Measurements from ENCODE around the gene MAD2L1. TPM values are rescaled to one million over a fixed set of nuclear protein-coding genes. Genes with fewer than 3 reads are reported as not detected.

The MAD2L1 gene
- total and polyA plus RNA-seq, 2 donors from 2014 or later, result 1.9 to 2.0 TPM

DNA sequence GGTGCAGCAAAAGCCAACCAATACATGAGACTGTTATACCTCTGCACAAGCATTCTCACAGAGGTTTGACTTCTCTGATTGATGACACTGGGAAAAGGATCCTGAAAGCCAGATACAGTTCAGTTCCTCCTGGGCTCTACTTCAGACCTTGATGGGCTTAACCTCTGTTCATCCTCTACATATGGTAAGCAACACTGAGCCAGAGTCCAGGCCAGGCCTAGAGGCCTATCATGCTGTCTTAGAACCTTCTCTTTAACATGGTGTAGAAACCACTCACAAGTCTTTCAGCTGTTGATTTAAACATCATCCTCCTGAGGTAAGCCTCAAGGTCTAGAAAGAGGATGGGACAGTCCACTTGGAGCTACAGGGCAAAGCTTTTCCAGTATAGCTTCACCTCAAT, 9.2 kb downstream of the MAD2L1 start:
- H3K4me1 ChIP-seq (ENCODE audit: control insufficient read depth in 2 of 3, insufficient read depth in 2 of 3, low read depth in 1 of 3, low read length in 3 of 3), result no peaks in the 10 kb centered on the region
- H3K27ac ChIP-seq (ENCODE audit: low read depth in 2 of 2, low read length in 2 of 2), result no peak overlapping the region
- intact Hi-C loops (cut with DNase I), result loop anchor here (10.0 kb wide), 1 partner anchor 743 kb away; no protein-coding TSS in a partner anchor
- FAIRE-seq (no peak), DNase-seq (no peak)
- no peak overlapping the region for H3K9ac ChIP-seq (ENCODE audit: low read length in 3 of 3)
- H3K4me3 ChIP-seq (ENCODE audit: low read length in 3 of 3), result no peak overlapping the region
- no peaks in the 10 kb centered on the region for H3K9me3 ChIP-seq (ENCODE audit: control insufficient read depth in 2 of 3, insufficient read depth in 1 of 3, low read length in 3 of 3)
- H3K36me3 ChIP-seq (ENCODE audit: control insufficient read depth in 2 of 3, insufficient read depth in 3 of 3, low read length in 3 of 3), result no peaks in the 10 kb centered on the region
- TF ChIP-seq, protein P1, sequence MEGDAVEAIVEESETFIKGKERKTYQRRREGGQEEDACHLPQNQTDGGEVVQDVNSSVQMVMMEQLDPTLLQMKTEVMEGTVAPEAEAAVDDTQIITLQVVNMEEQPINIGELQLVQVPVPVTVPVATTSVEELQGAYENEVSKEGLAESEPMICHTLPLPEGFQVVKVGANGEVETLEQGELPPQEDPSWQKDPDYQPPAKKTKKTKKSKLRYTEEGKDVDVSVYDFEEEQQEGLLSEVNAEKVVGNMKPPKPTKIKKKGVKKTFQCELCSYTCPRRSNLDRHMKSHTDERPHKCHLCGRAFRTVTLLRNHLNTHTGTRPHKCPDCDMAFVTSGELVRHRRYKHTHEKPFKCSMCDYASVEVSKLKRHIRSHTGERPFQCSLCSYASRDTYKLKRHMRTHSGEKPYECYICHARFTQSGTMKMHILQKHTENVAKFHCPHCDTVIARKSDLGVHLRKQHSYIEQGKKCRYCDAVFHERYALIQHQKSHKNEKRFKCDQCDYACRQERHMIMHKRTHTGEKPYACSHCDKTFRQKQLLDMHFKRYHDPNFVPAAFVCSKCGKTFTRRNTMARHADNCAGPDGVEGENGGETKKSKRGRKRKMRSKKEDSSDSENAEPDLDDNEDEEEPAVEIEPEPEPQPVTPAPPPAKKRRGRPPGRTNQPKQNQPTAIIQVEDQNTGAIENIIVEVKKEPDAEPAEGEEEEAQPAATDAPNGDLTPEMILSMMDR (IDR thresholded peaks at IDR 0.05; ENCODE audit: borderline replicate concordance, extremely low read depth, insufficient read depth), result no peak
- H3K27me3 ChIP-seq (ENCODE audit: control insufficient read depth, insufficient read depth, low read length), result no peaks in the 10 kb centered on the region

DNA sequence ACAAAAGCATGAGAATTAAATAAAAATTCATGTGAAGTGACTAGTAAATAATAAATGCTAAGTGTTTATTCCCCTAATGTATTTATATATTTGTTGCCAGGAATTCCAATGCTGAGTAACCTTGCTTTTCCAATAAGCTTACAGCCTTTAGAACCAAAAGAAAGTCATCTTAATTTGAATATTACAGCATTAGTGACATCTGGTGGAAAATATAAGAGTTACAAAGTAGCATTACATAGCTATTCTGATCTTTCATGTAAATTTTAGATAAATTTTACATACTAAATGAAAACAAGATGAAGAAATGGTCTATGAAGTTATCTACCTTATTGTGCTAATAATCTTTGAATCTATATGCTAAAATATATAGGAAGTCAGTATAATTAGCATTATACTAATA, 10.4 kb downstream of the MAD2L1 start:
- H3K9me3 ChIP-seq (ENCODE audit: control insufficient read depth in 2 of 3, insufficient read depth in 1 of 3, low read length in 3 of 3), result no peaks in the 10 kb centered on the region
- TF ChIP-seq, protein P1 (IDR thresholded peaks at IDR 0.05; ENCODE audit: borderline replicate concordance, extremely low read depth, insufficient read depth), result no peak
- peak; percentile 87 for FAIRE-seq
- no peak overlapping the region for H3K27ac ChIP-seq (ENCODE audit: low read depth in 2 of 2, low read length in 2 of 2)
- H3K9ac ChIP-seq (ENCODE audit: low read length in 3 of 3), result no peak overlapping the region
- no peaks in the 10 kb centered on the region for H3K4me1 ChIP-seq (ENCODE audit: control insufficient read depth in 2 of 3, insufficient read depth in 2 of 3, low read depth in 1 of 3, low read length in 3 of 3)
- no peaks in the 10 kb centered on the region for H3K36me3 ChIP-seq (ENCODE audit: control insufficient read depth in 2 of 3, insufficient read depth in 3 of 3, low read length in 3 of 3)
- DNase-seq, result peak in 1 of 5 donors; percentile 48
- intact Hi-C loops (cut with DNase I), result loop anchor here (10.0 kb wide), 1 partner anchor 741 kb away; no protein-coding TSS in a partner anchor
- no peak overlapping the region for H3K4me3 ChIP-seq (ENCODE audit: low read length in 3 of 3)
- H3K27me3 ChIP-seq (ENCODE audit: control insufficient read depth, insufficient read depth, low read length), result no peaks in the 10 kb centered on the region

DNA sequence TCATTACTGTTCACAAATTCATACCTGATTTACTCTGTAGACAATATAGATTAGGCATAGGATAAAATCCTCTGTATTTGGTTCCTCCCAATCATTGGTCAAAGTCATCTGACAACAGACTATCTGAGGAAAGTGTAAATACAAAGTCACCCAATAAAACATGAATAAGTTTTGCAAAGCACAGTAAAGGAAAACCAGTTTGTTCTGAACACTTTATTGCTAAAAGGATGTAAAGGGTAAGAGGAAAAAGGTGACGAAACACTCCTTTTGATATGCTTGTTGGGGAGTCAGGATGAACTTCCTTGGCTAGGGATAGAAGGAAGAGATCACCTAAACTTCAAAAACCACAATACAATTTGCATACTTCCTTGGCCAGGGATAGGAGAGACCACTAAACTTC, 10.9 kb downstream of the MAD2L1 start:
- Histone ChIP-seq H3K4me3 (ENCODE audit: low read length in 3 of 3) (no peak overlapping the region), H3K9ac (ENCODE audit: low read length in 3 of 3) (no peak overlapping the region), H3K27ac (ENCODE audit: low read depth in 2 of 2, low read length in 2 of 2) (no peak overlapping the region), H3K9me3 (ENCODE audit: control insufficient read depth in 2 of 3, insufficient read depth in 1 of 3, low read length in 3 of 3) (no peaks in the 10 kb centered on the region), H3K27me3 (ENCODE audit: control insufficient read depth, insufficient read depth, low read length) (no peaks in the 10 kb centered on the region), H3K36me3 (ENCODE audit: control insufficient read depth in 2 of 3, insufficient read depth in 3 of 3, low read length in 3 of 3) (no peaks in the 10 kb centered on the region), H3K4me1 (ENCODE audit: control insufficient read depth in 2 of 3, insufficient read depth in 2 of 3, low read depth in 1 of 3, low read length in 3 of 3) (no peaks in the 10 kb centered on the region)
- no peak for FAIRE-seq
- no peak for DNase-seq
- TF ChIP-seq, protein P1 (IDR thresholded peaks at IDR 0.05; ENCODE audit: borderline replicate concordance, extremely low read depth, insufficient read depth), result no peak
- intact Hi-C loops (cut with DNase I), result loop anchor here (10.0 kb wide), 1 partner anchor 741 kb away; no protein-coding TSS in a partner anchor

- intact Hi-C loops (cut with DNase I), result loop anchor here (10.0 kb wide), 1 partner anchor 740 kb away; no protein-coding TSS in a partner anchor
- TF ChIP-seq, protein P1 (IDR thresholded peaks at IDR 0.05; ENCODE audit: borderline replicate concordance, extremely low read depth, insufficient read depth), result no peak
- no peaks in the 10 kb centered on the region for H3K9me3 ChIP-seq (ENCODE audit: control insufficient read depth in 2 of 3, insufficient read depth in 1 of 3, low read length in 3 of 3)
- no peaks in the 10 kb centered on the region for H3K4me1 ChIP-seq (ENCODE audit: control insufficient read depth in 2 of 3, insufficient read depth in 2 of 3, low read depth in 1 of 3, low read length in 3 of 3)
- no peaks in the 10 kb centered on the region for H3K27me3 ChIP-seq (ENCODE audit: control insufficient read depth, insufficient read depth, low read length)
- no peak overlapping the region for H3K27ac ChIP-seq (ENCODE audit: low read depth in 2 of 2, low read length in 2 of 2)
- H3K9ac ChIP-seq (ENCODE audit: low read length in 3 of 3), result no peak overlapping the region
- H3K4me3 ChIP-seq (ENCODE audit: low read length in 3 of 3), result no peak overlapping the region
- no peaks in the 10 kb centered on the region for H3K36me3 ChIP-seq (ENCODE audit: control insufficient read depth in 2 of 3, insufficient read depth in 3 of 3, low read length in 3 of 3)
- FAIRE-seq (no peak), DNase-seq (peak in 1 of 5 donors; percentile 36)
Measured at GRCh38 chr4:120055162-120055561, 11.5 kb downstream of the MAD2L1 start.
